ENCODE results near the gene UNC5A. TPM values are rescaled to one million over a fixed set of nuclear protein-coding genes. Genes with fewer than 3 reads are reported as not detected.

Gene UNC5A
- total and polyA plus RNA-seq, 10 of the 15 experiments (the other 5 are each of a cell fraction or from before 2014, with no cell fraction given): not detected

DNA sequence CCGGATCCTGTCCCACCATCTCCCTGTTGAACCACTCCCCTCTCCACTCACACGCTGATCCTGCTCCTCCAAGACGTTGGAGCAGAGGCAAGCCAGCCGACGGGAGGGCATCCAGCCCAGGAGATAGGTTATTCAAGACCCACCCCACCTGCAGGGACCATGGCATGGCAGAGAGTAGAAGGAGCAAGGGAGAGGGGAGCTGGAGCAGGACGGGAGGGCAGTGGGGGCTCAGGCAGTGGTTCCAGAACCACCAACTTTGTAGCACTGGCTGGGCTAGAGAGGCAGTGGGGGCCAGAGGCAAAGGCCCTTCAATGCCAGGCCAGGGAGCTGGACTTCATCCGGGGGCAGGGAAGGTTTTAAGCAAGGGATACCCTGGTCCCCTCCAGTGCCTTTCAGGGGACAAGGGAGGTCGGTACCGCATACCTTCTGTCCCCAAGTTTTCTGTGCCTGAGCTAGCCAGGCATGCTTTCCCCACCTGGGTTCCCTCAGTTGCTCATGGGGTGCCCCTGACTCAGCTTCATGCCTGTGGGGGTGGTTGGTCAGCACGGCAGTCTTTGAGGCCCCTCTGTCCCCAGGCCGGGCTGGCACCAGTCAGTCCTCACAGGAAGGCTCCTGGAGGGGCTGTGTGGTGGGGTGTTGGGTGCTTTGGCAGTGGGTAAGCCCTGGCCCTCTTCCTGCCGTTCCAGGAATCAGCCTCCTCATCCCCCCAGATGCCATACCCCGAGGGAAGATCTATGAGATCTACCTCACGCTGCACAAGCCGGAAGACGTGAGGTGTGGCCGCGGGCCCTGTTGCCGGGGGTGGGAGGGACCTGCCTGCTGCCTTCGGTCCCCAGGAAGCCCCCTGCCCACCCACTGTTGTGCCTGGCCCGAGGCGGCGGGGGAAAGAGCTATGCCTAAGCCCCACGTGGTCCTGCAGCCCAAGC is 66.4 kb downstream of the UNC5A start:
- no peaks in the 10 kb centered on the region; the same call in 2 of the 3 replicates for H3K9me3 ChIP-seq (replicated peaks; ENCODE audit: control insufficient read depth, insufficient read depth, low read length)
- H3K4me1 ChIP-seq (ENCODE audit: control insufficient read depth, insufficient read depth, low read length): no peaks in the 10 kb centered on the region
- FAIRE-seq: no peak
- H3K4me3 ChIP-seq: no peak overlapping the region
- SMC1A ChIA-PET (ENCODE audit: uncharacterized antibody, unreplicated experiment): no interaction called here
- no peaks in the 10 kb centered on the region; a peak in 1 of 4 replicates for H3K27me3 ChIP-seq (replicated peaks in 1 of 2; ENCODE audit: control insufficient read depth in 2 of 2, insufficient read depth in 2 of 2, low read length in 1 of 2)
- POLR2A ChIA-PET: no interaction called here
- no peaks in the 10 kb centered on the region for H3K79me2 ChIP-seq (ENCODE audit: control insufficient read depth, insufficient read depth, low read length)
- H3K9ac ChIP-seq (ENCODE audit: control insufficient read depth, insufficient read depth, low read length): no peak overlapping the region
- WGBS (ENCODE audit: insufficient coverage, insufficient replicate concordance, low lambda C conversion rate, missing lambda C conversion rate): 38% methylated on average over 24 of the region's 24 CpGs
- CTCF ChIA-PET: no interaction called here
- no peak overlapping the region for H3K4me2 ChIP-seq (ENCODE audit: control insufficient read depth, insufficient read depth)
- no peak for DNase-seq (ENCODE audit: low read depth, low spot score)
- H3K36me3 ChIP-seq (ENCODE audit: control insufficient read depth in 2 of 2, insufficient read depth in 2 of 2, low read length in 1 of 2): no peaks in the 10 kb centered on the region
- H2AFZ ChIP-seq (ENCODE audit: control insufficient read depth, low read depth, low read length): no peak overlapping the region
- no peaks in the 10 kb centered on the region for H4K20me1 ChIP-seq (ENCODE audit: control insufficient read depth, insufficient read depth)
- no TSS peak for BruUV-seq (replicated peaks)
- in situ Hi-C loops (cut with MboI): no loop called here
- no peak for ATAC-seq
- H3K27ac ChIP-seq (ENCODE audit: control insufficient read depth, insufficient read depth): no peak overlapping the region
- RAD21 ChIA-PET (ENCODE audit: unreplicated experiment): no interaction called here
- intact Hi-C loops (cut with micrococcal nuclease; ENCODE audit: unreplicated experiment): no loop called here
- TF ChIP-seq EED (IDR thresholded peaks at IDR 0.05; ENCODE audit: low read depth) (no peak), STAT1 (conservative IDR thresholded peaks at IDR 0.05) (no peak), TCF12 (IDR thresholded peaks at IDR 0.05; ENCODE audit: low read depth, low read length) (no peak), SP1 (IDR thresholded peaks at IDR 0.05; ENCODE audit: low read depth, low read length) (no peak), SIX5 (IDR thresholded peaks at IDR 0.05; ENCODE audit: low read depth, low read length, severe bottlenecking) (no peak), MYC (IDR thresholded peaks at IDR 0.05; ENCODE audit: insufficient read depth, insufficient read length, insufficient replicate concordance, low read length, severe bottlenecking) (no peak), EZH2 (IDR thresholded peaks at IDR 0.05; ENCODE audit: borderline replicate concordance, control insufficient read depth, low read depth, low read length) (no peak), POLR2A (IDR thresholded peaks at IDR 0.05; ENCODE audit: low read depth, low read length) (no peak), ATF7 (IDR thresholded peaks at IDR 0.05; ENCODE audit: low read depth) (no peak), CBX3 (IDR thresholded peaks at IDR 0.05; ENCODE audit: borderline replicate concordance, low read depth) (no peak), SMAD1 (IDR thresholded peaks at IDR 0.05; ENCODE audit: low read depth, partially characterized antibody) (no peak), MEF2A (IDR thresholded peaks at IDR 0.05; ENCODE audit: insufficient read depth, low read depth, low read length) (no peak), BACH1 (IDR thresholded peaks at IDR 0.05; ENCODE audit: borderline replicate concordance) (no peak), CEBPB (IDR thresholded peaks at IDR 0.05; ENCODE audit: borderline replicate concordance in 1 of 2, low read depth in 2 of 2, low read length in 2 of 2) (no peak), NR2C1 (IDR thresholded peaks at IDR 0.05) (no peak)
- TF ChIP-seq, protein P1, sequence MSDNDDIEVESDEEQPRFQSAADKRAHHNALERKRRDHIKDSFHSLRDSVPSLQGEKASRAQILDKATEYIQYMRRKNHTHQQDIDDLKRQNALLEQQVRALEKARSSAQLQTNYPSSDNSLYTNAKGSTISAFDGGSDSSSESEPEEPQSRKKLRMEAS (IDR thresholded peaks at IDR 0.05; ENCODE audit: low read depth, low read length): no peak
- TF ChIP-seq, protein P2, sequence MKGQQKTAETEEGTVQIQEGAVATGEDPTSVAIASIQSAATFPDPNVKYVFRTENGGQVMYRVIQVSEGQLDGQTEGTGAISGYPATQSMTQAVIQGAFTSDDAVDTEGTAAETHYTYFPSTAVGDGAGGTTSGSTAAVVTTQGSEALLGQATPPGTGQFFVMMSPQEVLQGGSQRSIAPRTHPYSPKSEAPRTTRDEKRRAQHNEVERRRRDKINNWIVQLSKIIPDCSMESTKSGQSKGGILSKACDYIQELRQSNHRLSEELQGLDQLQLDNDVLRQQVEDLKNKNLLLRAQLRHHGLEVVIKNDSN (IDR thresholded peaks at IDR 0.05; ENCODE audit: borderline replicate concordance, extremely low read length, insufficient read depth, low read depth, low read length): no peak
- TF ChIP-seq, protein P3, sequence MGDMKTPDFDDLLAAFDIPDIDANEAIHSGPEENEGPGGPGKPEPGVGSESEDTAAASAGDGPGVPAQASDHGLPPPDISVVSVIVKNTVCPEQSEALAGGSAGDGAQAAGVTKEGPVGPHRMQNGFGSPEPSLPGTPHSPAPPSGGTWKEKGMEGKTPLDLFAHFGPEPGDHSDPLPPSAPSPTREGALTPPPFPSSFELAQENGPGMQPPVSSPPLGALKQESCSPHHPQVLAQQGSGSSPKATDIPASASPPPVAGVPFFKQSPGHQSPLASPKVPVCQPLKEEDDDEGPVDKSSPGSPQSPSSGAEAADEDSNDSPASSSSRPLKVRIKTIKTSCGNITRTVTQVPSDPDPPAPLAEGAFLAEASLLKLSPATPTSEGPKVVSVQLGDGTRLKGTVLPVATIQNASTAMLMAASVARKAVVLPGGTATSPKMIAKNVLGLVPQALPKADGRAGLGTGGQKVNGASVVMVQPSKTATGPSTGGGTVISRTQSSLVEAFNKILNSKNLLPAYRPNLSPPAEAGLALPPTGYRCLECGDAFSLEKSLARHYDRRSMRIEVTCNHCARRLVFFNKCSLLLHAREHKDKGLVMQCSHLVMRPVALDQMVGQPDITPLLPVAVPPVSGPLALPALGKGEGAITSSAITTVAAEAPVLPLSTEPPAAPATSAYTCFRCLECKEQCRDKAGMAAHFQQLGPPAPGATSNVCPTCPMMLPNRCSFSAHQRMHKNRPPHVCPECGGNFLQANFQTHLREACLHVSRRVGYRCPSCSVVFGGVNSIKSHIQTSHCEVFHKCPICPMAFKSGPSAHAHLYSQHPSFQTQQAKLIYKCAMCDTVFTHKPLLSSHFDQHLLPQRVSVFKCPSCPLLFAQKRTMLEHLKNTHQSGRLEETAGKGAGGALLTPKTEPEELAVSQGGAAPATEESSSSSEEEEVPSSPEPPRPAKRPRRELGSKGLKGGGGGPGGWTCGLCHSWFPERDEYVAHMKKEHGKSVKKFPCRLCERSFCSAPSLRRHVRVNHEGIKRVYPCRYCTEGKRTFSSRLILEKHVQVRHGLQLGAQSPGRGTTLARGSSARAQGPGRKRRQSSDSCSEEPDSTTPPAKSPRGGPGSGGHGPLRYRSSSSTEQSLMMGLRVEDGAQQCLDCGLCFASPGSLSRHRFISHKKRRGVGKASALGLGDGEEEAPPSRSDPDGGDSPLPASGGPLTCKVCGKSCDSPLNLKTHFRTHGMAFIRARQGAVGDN (IDR thresholded peaks at IDR 0.05): no peak

All from GM12878 (cell line).